ENCODE measurements around the gene KLF16. TPM values are rescaled to one million over a fixed set of nuclear protein-coding genes. Genes with fewer than 3 reads are reported as not detected.

The KLF16 gene
- total and polyA plus RNA-seq, 9 of the 15 experiments (the other 6 are each of a cell fraction or from before 2014, with no cell fraction given): 0.04 to 60.4 (median 6.8) TPM

DNA sequence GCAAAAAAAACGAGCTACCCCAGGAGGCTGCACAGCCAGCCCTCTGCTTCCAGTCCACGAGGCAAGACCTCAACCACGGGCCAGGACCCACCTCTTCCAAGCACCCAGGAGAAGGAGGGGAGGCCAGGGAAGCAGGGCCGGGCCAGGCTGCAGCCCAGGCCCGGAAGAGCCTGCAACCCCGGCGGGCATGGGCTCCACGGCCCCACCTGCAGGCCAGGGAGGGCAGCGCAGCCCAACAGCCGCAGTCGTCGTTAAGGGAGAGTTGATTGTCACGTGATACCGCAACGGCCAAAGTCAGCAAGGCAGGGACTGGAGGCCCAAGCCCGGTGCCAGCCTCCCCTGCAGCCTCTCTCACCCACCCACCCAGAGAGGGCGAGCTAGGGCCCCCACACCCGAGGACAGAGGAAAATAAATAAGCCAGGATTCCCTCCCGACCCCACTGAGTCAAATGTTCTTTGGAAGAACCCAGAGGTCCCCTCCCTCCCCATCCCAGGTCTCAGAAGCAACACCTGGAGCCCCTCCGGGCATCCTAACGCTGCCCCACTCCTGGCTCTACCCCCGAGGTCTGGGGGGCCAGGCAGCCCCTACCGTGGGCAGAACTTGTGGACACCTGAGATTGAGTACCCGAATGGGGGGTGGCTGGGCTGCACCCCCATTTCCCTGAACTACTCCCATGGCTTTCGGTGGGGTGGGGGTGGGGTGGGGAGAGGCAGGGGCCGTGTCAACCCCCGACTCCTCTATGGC is 9.9 kb downstream of the KLF16 start:
- peak; percentile 58 to 94 (median 71) for DNase-seq (ENCODE audit: extremely low read depth in 1 of 4, low spot score in 3 of 4)
- H3K27me3 ChIP-seq (ENCODE audit: control insufficient read depth in 2 of 2, insufficient read depth in 2 of 2, low read length in 2 of 2): no peaks in the 10 kb centered on the region
- peak overlapping the region; percentile 82 for H3K27ac ChIP-seq (ENCODE audit: extremely low read depth, low read depth, low read length)
- ChIA-PET POLR2A (interaction anchor here (0.6 to 0.7 kb wide), 2 partner anchors 28 to 89 kb away, joined by 3 to 4 read pairs; no protein-coding TSS in a partner anchor), CTCF (ENCODE audit: low intra/inter-chr PET ratio) (no interaction called here)
- H3K36me3 ChIP-seq (ENCODE audit: control insufficient read depth, insufficient read depth, low read length): peaks cover 27% of the 10 kb centered on the region; the same call in 1 of the 3 replicates
- peak; percentile 55 for ATAC-seq
- TSS peak; percentile 37 for BruUV-seq (replicated peaks)
- H3K9ac ChIP-seq (ENCODE audit: insufficient read depth in 1 of 2, low read depth in 2 of 2, low read length in 2 of 2): peak overlapping the region; percentile 27 to 88; a peak in 3 of 4 replicates
- H3K4me3 ChIP-seq: peak overlapping the region; percentile 57; the same call in 1 of the 2 replicates
- H3K9me1 ChIP-seq (ENCODE audit: control insufficient read depth, insufficient read depth, low read length): no peaks in the 10 kb centered on the region
- 6% methylated on average over 22 of the region's 27 CpGs for WGBS (ENCODE audit: insufficient coverage, low coverage, missing lambda C conversion rate)
- in situ Hi-C loops (cut with MboI): no loop called here
- intact Hi-C loops (cut with micrococcal nuclease): no loop called here
- peak overlapping the region; percentile 94 for H3K4me2 ChIP-seq (ENCODE audit: insufficient read depth, low read length)
- no peak overlapping the region for H2AFZ ChIP-seq (ENCODE audit: low read depth, low read length)
- peaks cover 82% of the 10 kb centered on the region for H3K79me2 ChIP-seq (ENCODE audit: control insufficient read depth, insufficient read depth, low read length)
- peak; percentile 95 for FAIRE-seq
- H3K9me3 ChIP-seq (replicated peaks; ENCODE audit: control insufficient read depth, insufficient read depth, low read depth, low read length): no peaks in the 10 kb centered on the region
- H4K20me1 ChIP-seq (replicated peaks; ENCODE audit: control insufficient read depth, insufficient read depth, low read length): peaks cover 3% of the 10 kb centered on the region; the same call in 1 of the 2 replicates
- peaks cover 49 to 86% of the 10 kb centered on the region in 2 experiments for H3K4me1 ChIP-seq (replicated peaks in 1 of 2; ENCODE audit: control insufficient read depth in 2 of 2, insufficient read depth in 2 of 2, low read length in 2 of 2)
- TF ChIP-seq MTA1 (IDR thresholded peaks at IDR 0.05; ENCODE audit: borderline replicate concordance) (no peak), CC2D1A (IDR thresholded peaks at IDR 0.05) (no peak), ARNT (IDR thresholded peaks at IDR 0.05) (no peak), PHB2 (IDR thresholded peaks at IDR 0.05; ENCODE audit: low read depth) (no peak), ZNF57 (CRISPR knock-in tag; IDR thresholded peaks at IDR 0.05) (no peak), FIP1L1 (IDR thresholded peaks at IDR 0.05; ENCODE audit: low read depth, low read length, poor library complexity, severe bottlenecking) (peak; percentile 70), ETV6 (IDR thresholded peaks at IDR 0.05; ENCODE audit: borderline replicate concordance in 1 of 2, low read depth in 2 of 2, low read length in 1 of 2) (no peak), ETV6 (CRISPR knock-in tag; IDR thresholded peaks at IDR 0.05; ENCODE audit: borderline replicate concordance) (no peak), RBM14 (IDR thresholded peaks at IDR 0.05; ENCODE audit: borderline replicate concordance, insufficient read depth, low read depth, low read length) (no peak), KAT7 (CRISPR knock-in tag; IDR thresholded peaks at IDR 0.05; ENCODE audit: borderline replicate concordance) (peak; percentile 47; the same call in 1 of the 2 replicates), RAD51 (IDR thresholded peaks at IDR 0.05; ENCODE audit: borderline replicate concordance, low read depth) (peak; percentile 99), GABPB2 (CRISPR knock-in tag; conservative IDR thresholded peaks at IDR 0.05) (no peak), STAT5B (CRISPR knock-in tag; IDR thresholded peaks at IDR 0.05) (no peak), RBM17 (IDR thresholded peaks at IDR 0.05; ENCODE audit: borderline replicate concordance, low read depth, low read length) (no peak), NCOA2 (IDR thresholded peaks at IDR 0.05; ENCODE audit: partially characterized antibody in 2 of 2) (no peak), ZNF212 (CRISPR knock-in tag; IDR thresholded peaks at IDR 0.05) (no peak)
- TF ChIP-seq, protein P1, sequence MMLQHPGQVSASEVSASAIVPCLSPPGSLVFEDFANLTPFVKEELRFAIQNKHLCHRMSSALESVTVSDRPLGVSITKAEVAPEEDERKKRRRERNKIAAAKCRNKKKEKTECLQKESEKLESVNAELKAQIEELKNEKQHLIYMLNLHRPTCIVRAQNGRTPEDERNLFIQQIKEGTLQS (IDR thresholded peaks at IDR 0.05): no peak
- TF ChIP-seq, protein P1 (CRISPR knock-in tag; conservative IDR thresholded peaks at IDR 0.05): no peak
- TF ChIP-seq, protein P2, sequence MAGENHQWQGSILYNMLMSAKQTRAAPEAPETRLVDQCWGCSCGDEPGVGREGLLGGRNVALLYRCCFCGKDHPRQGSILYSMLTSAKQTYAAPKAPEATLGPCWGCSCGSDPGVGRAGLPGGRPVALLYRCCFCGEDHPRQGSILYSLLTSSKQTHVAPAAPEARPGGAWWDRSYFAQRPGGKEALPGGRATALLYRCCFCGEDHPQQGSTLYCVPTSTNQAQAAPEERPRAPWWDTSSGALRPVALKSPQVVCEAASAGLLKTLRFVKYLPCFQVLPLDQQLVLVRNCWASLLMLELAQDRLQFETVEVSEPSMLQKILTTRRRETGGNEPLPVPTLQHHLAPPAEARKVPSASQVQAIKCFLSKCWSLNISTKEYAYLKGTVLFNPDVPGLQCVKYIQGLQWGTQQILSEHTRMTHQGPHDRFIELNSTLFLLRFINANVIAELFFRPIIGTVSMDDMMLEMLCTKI (IDR thresholded peaks at IDR 0.05; ENCODE audit: partially characterized antibody): no peak
- TF ChIP-seq, protein P3, sequence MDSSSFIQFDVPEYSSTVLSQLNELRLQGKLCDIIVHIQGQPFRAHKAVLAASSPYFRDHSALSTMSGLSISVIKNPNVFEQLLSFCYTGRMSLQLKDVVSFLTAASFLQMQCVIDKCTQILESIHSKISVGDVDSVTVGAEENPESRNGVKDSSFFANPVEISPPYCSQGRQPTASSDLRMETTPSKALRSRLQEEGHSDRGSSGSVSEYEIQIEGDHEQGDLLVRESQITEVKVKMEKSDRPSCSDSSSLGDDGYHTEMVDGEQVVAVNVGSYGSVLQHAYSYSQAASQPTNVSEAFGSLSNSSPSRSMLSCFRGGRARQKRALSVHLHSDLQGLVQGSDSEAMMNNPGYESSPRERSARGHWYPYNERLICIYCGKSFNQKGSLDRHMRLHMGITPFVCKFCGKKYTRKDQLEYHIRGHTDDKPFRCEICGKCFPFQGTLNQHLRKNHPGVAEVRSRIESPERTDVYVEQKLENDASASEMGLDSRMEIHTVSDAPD (CRISPR knock-in tag; IDR thresholded peaks at IDR 0.05): no peak
